Measurements from ENCODE around the gene GK. TPM values are rescaled to one million over a fixed set of nuclear protein-coding genes. Genes with fewer than 3 reads are reported as not detected.

Gene GK
- total RNA-seq, 1 experiment from 2014 or later, result 9.8 TPM

- H4K20me1 ChIP-seq (ENCODE audit: control insufficient read depth, insufficient read depth, insufficient read length), result no peaks in the 10 kb centered on the region
- H3K27me3 ChIP-seq (ENCODE audit: insufficient read depth, low read length), result no peaks in the 10 kb centered on the region
- H3K4ac ChIP-seq (ENCODE audit: low read depth, low read length), result no peak overlapping the region
- H3K14ac ChIP-seq (ENCODE audit: insufficient read depth, low read length), result no peak overlapping the region
- H2AFZ ChIP-seq (ENCODE audit: low read length), result no peak overlapping the region
- Mint-ChIP-seq H3K9me3 (peaks cover 0 to 38% of the 10 kb centered on the region in 2 experiments; a peak in 3 of 5 replicates), H3K27ac (peak overlapping the region in 1 of 3 experiments; percentile 33; a peak in 1 of 7 replicates), H3K27me3 (ENCODE audit: low read depth) (no peaks in the 10 kb centered on the region), H3K4me1 (0 out of 4 replicates have a peak, but pooled peaks cover 0 to 2% of the 10 kb centered on the region in 2 experiments), H3K4me3 (no peak overlapping the region), H3K36me3 (ENCODE audit: insufficient read depth in 1 of 3, low read depth in 3 of 3) (peaks cover 5 to 10% (median 9%) of the 10 kb centered on the region in 3 experiments; a peak in 5 of 7 replicates)
- H4K8ac ChIP-seq (replicated peaks; ENCODE audit: insufficient read length, low read depth, low read length), result no peak overlapping the region
- no peak overlapping the region for H3K9ac ChIP-seq (ENCODE audit: extremely low read depth, insufficient read length, low read length)
- no CpG with 5 or more reads among the region's 1 CpG for WGBS (ENCODE audit: extremely low coverage, insufficient read length, low lambda C conversion rate)
- H2BK12ac ChIP-seq (ENCODE audit: insufficient read length, low read depth, low read length), result no peak overlapping the region
- no peaks in the 10 kb centered on the region for H3K79me2 ChIP-seq (ENCODE audit: insufficient read depth, low read length)
- DNase-seq, result no peak
- H3K27ac ChIP-seq (ENCODE audit: insufficient read length, low read depth, low read length), result no peak overlapping the region
- H3K23ac ChIP-seq (ENCODE audit: insufficient read length, low read depth, low read length), result no peak overlapping the region
- H3K79me1 ChIP-seq (ENCODE audit: insufficient read depth, low read depth, low read length, poor library complexity, severe bottlenecking), result no peaks in the 10 kb centered on the region
- no peak overlapping the region for H2BK120ac ChIP-seq (ENCODE audit: low read depth, low read length, poor library complexity, severe bottlenecking)
- H3K23me2 ChIP-seq (ENCODE audit: insufficient read length, low read depth, low read length, poor library complexity, severe bottlenecking), result no peaks in the 10 kb centered on the region
- no peak overlapping the region for H3K18ac ChIP-seq (ENCODE audit: insufficient read length, low read depth, low read length)
- H4K5ac ChIP-seq (ENCODE audit: insufficient read length, low read depth, low read length), result no peak overlapping the region
- TF ChIP-seq CTCF (conservative IDR thresholded peaks at IDR 0.05), result no peak
- no peaks in the 10 kb centered on the region for H3K9me3 ChIP-seq (ENCODE audit: control insufficient read depth, low read depth, low read length)
- no peak overlapping the region for H2AK5ac ChIP-seq (ENCODE audit: insufficient read length, low read length)
- no peaks in the 10 kb centered on the region for H3K4me1 ChIP-seq (ENCODE audit: insufficient read depth, low read length)
- H3K56ac ChIP-seq (ENCODE audit: insufficient read length, low read depth, low read length), result no peak overlapping the region
- H3K4me2 ChIP-seq (ENCODE audit: insufficient read depth, insufficient read length, low read length), result no peak overlapping the region
- no peak overlapping the region for H2BK15ac ChIP-seq (ENCODE audit: low read depth, low read length)
- no peak overlapping the region for H2BK20ac ChIP-seq (ENCODE audit: low read depth, low read length, poor library complexity, severe bottlenecking)
- H3T11ph ChIP-seq (ENCODE audit: low read length), result no peak overlapping the region
- no peak overlapping the region for H4K91ac ChIP-seq (ENCODE audit: insufficient read length, low read depth, low read length)
- H2BK5ac ChIP-seq (ENCODE audit: insufficient read length, low read length), result no peak overlapping the region
These were observed 27.4 kb downstream of the GK start for GRCh38 chrX:30680618-30681017.
